SK-N-SH treated with all-trans-retinoic acid at 6 μM for 48 hours (cell line): Measurements from ENCODE around the gene EHD4.

Experiments
- ATAC-seq: fragments of 200-7000 bp; cut with Tn5 transposase; 3 replicates; pipeline ENCODE4 v1.9.1; 2020; ENCODE audit warnings: mild to moderate bottlenecking, moderate library complexity
- ARNTL ChIP-seq: fragments of 450-650 bp; formaldehyde crosslinking; IDR thresholded peaks from 2 replicates; pipeline ENCODE4 v1.5.0; 2020; ENCODE audit warnings: low read depth, mild to moderate bottlenecking, moderate library complexity, borderline replicate concordance
- BACH2 ChIP-seq: fragments of 250-450 bp; sonication (Bioruptor Pico); IDR thresholded peaks from 2 replicates; pipeline ENCODE4 v1.9.0; 2021; ENCODE audit warnings: mild to moderate bottlenecking, borderline replicate concordance
- CSDC2 ChIP-seq: fragments of 250-450 bp; sonication (Bioruptor Pico); IDR thresholded peaks from 2 replicates; pipeline ENCODE4 v1.5.0; 2020; ENCODE audit warnings: mild to moderate bottlenecking, moderate library complexity
- CSRNP3 ChIP-seq: fragments of 250-450 bp; sonication (Bioruptor Pico); IDR thresholded peaks from 2 replicates; pipeline ENCODE4 v1.5.1; 2021; ENCODE audit warnings: mild to moderate bottlenecking, moderate library complexity
- ESRRG ChIP-seq: fragments of 250-450 bp; sonication (Bioruptor Pico); IDR thresholded peaks from 2 replicates; pipeline ENCODE4 v1.6.1; 2021; ENCODE audit warnings: mild to moderate bottlenecking
- GLIS3 ChIP-seq: fragments of 250-450 bp; sonication (Bioruptor Pico); IDR thresholded peaks from 2 replicates; pipeline ENCODE4 v1.5.0; 2020; ENCODE audit warnings: mild to moderate bottlenecking, moderate library complexity
- ISL1 ChIP-seq: fragments of 250-450 bp; sonication (Bioruptor Pico); IDR thresholded peaks from 2 replicates; pipeline ENCODE4 v2.1.2; 2022; ENCODE audit warnings: mild to moderate bottlenecking, moderate library complexity
- OSR1 ChIP-seq: fragments of 250-450 bp; sonication (Bioruptor Pico); IDR thresholded peaks from 2 replicates; pipeline ENCODE4 v1.8.0; 2022; ENCODE audit warnings: moderate library complexity, mild to moderate bottlenecking, inconsistent platforms
- POU6F1 ChIP-seq: fragments of 250-450 bp; sonication (Bioruptor Pico); IDR thresholded peaks from 2 replicates; pipeline ENCODE4 v1.8.0; 2021; ENCODE audit warnings: low read depth, mild to moderate bottlenecking, moderate library complexity, borderline replicate concordance
- RARB ChIP-seq: fragments of 250-450 bp; sonication (Bioruptor Pico); IDR thresholded peaks from 2 replicates; pipeline ENCODE4 v1.8.0; 2021; ENCODE audit warnings: mild to moderate bottlenecking, moderate library complexity
- SNAI2 ChIP-seq: fragments of 250-450 bp; sonication (Bioruptor Pico); IDR thresholded peaks from 2 replicates; pipeline ENCODE4 v1.5.0; 2020; ENCODE audit warnings: mild to moderate bottlenecking, moderate library complexity
- TCF4 ChIP-seq: fragments of 250-450 bp; sonication (Bioruptor Pico); IDR thresholded peaks from 2 replicates; pipeline ENCODE4 v1.8.0; 2021; ENCODE audit warnings: mild to moderate bottlenecking, moderate library complexity, borderline replicate concordance
- TOX ChIP-seq: fragments of 250-450 bp; sonication (Bioruptor Pico); IDR thresholded peaks from 2 replicates; pipeline ENCODE4 v1.8.0; 2021; ENCODE audit warnings: mild to moderate bottlenecking, moderate library complexity, borderline replicate concordance
- ZC3H10 ChIP-seq: fragments of 250-450 bp; sonication (Bioruptor Pico); IDR thresholded peaks from 2 replicates; pipeline ENCODE4 v1.5.1; 2021; ENCODE audit warnings: mild to moderate bottlenecking, moderate library complexity
- ZFP3 ChIP-seq: fragments of 250-450 bp; sonication (Bioruptor Pico); IDR thresholded peaks from 2 replicates; pipeline ENCODE4 v1.5.0; 2020; ENCODE audit warnings: mild to moderate bottlenecking, moderate library complexity
- ZFP30 ChIP-seq: fragments of 450-650 bp; formaldehyde crosslinking; IDR thresholded peaks from 2 replicates; pipeline ENCODE4 v1.5.0; 2022; ENCODE audit warnings: mild to moderate bottlenecking, moderate library complexity
- ZNF565 ChIP-seq: fragments of 450-650 bp; formaldehyde crosslinking; conservative IDR thresholded peaks from 2 replicates; pipeline ENCODE4 v1.5.0; 2020; ENCODE audit warnings: low read depth, mild to moderate bottlenecking, moderate library complexity
- ZNF70 ChIP-seq: fragments of 450-650 bp; formaldehyde crosslinking; IDR thresholded peaks from 2 replicates; pipeline ENCODE4 v1.5.0; 2020; ENCODE audit warnings: mild to moderate bottlenecking, moderate library complexity
- TF ChIP-seq, protein P1 (sequence below): fragments of 250-450 bp; sonication (Bioruptor Pico); IDR thresholded peaks from 2 replicates; pipeline ENCODE4 v1.8.0; 2020; ENCODE audit warnings: mild to moderate bottlenecking, moderate library complexity, borderline replicate concordance
- TF ChIP-seq, protein P2 (sequence below): fragments of 250-450 bp; sonication (Bioruptor Pico); IDR thresholded peaks from 2 replicates; pipeline ENCODE4 v1.5.1; 2020; ENCODE audit warnings: low read depth, mild to moderate bottlenecking, moderate library complexity
- TF ChIP-seq, protein P3 (sequence below): fragments of 250-450 bp; sonication (Bioruptor Pico); IDR thresholded peaks from 2 replicates; pipeline ENCODE4 v1.5.0; 2020; ENCODE audit warnings: mild to moderate bottlenecking, moderate library complexity

Gene EHD4

GRCh38 chr15:41891226-41891625 lies 81.1 kb downstream of the EHD4 start:
- ATAC-seq: no peak
- TF ChIP-seq ZC3H10 (CRISPR knock-in tag) (no peak), TCF4 (CRISPR knock-in tag) (no peak), RARB (CRISPR knock-in tag) (no peak)
- TF ChIP-seq, protein P1, sequence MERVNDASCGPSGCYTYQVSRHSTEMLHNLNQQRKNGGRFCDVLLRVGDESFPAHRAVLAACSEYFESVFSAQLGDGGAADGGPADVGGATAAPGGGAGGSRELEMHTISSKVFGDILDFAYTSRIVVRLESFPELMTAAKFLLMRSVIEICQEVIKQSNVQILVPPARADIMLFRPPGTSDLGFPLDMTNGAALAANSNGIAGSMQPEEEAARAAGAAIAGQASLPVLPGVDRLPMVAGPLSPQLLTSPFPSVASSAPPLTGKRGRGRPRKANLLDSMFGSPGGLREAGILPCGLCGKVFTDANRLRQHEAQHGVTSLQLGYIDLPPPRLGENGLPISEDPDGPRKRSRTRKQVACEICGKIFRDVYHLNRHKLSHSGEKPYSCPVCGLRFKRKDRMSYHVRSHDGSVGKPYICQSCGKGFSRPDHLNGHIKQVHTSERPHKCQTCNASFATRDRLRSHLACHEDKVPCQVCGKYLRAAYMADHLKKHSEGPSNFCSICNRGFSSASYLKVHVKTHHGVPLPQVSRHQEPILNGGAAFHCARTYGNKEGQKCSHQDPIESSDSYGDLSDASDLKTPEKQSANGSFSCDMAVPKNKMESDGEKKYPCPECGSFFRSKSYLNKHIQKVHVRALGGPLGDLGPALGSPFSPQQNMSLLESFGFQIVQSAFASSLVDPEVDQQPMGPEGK: no peak

DNA sequence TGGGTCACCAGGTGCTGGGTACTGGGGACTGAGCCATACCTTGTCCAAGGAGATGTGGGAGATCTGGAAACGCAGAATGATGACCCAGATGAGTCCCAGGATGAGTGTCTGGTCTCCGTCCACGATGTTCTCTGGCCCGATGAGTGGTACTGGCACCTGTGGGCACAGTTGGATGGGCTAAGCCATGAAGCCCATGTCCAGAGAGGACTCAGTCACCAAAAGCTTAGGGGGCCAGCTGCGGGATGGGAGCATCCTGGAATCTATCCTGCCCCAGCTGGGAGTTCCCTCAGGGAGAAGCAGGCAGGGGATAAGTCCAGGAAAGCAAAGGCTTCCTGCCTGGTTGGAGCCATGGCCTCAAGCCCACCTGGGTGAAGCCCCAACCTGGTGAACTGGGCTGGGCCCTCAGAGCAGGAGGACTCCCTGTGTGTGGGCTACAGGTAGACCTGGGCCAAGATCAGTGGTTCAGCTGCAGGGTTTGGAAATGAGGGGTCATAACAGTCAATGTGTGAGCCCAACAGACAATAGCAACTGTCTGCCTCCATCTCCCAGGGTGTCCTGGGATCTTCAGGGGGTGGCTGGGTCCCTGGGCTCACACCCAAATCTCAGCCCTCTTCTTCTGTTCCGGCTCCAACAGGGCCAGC lies 82.2 kb downstream of the EHD4 start:
- no peak for ATAC-seq
- TF ChIP-seq OSR1 (CRISPR knock-in tag): no peak
- TF ChIP-seq, protein P2, sequence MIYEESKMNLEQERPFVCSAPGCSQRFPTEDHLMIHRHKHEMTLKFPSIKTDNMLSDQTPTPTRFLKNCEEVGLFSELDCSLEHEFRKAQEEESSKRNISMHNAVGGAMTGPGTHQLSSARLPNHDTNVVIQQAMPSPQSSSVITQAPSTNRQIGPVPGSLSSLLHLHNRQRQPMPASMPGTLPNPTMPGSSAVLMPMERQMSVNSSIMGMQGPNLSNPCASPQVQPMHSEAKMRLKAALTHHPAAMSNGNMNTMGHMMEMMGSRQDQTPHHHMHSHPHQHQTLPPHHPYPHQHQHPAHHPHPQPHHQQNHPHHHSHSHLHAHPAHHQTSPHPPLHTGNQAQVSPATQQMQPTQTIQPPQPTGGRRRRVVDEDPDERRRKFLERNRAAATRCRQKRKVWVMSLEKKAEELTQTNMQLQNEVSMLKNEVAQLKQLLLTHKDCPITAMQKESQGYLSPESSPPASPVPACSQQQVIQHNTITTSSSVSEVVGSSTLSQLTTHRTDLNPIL (CRISPR knock-in tag): no peak

DNA sequence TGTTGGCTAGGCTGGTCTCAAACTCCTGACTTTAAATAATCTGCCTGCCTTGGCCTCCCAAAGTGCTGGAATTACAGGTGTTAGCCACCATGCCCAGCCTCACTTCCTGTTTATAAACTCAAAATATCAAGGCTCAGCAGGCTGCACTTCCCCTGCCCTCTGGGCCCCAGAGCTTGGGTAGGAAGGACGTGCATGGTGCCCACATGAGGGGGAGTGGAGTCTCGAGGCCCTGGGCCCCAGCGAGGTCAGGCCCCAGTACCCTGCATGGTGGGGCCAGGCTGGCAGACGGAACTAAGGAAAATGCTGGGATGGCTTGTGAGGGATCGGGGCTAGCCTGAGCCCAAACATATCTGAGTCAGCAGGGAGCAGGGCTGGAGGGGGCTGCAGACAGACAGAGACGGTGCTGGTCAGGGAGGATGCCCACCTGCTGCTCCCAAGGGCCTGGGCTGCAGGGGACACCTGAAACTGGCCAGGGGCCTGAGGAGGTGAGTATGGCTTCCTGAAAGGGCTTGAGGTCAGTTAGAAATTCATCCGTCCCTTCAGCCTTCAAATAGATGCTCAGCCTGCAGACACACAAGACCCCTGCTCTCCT lies 83.6 kb downstream of the EHD4 start:
- TF ChIP-seq OSR1 (CRISPR knock-in tag) (no peak), POU6F1 (CRISPR knock-in tag) (no peak), ISL1 (CRISPR knock-in tag) (no peak), ZNF565 (CRISPR knock-in tag) (no peak), ZC3H10 (CRISPR knock-in tag) (no peak), CSRNP3 (no peak), ZNF70 (CRISPR knock-in tag) (no peak), TCF4 (CRISPR knock-in tag) (no peak), TOX (no peak), GLIS3 (no peak), SNAI2 (no peak), ARNTL (no peak), ESRRG (CRISPR knock-in tag) (no peak), BACH2 (CRISPR knock-in tag) (no peak), RARB (CRISPR knock-in tag) (no peak), ZFP3 (CRISPR knock-in tag) (no peak)
- TF ChIP-seq, protein P2 (CRISPR knock-in tag): no peak
- TF ChIP-seq, protein P1: no peak
- TF ChIP-seq, all 23 proteins: peak for 0
- no peak for ATAC-seq

GRCh38 chr15:41887893-41888292 lies 84.5 kb downstream of the EHD4 start:
- ATAC-seq: no peak
- TF ChIP-seq ZNF565 (CRISPR knock-in tag) (no peak), ARNTL (no peak), POU6F1 (CRISPR knock-in tag) (no peak), ISL1 (CRISPR knock-in tag) (no peak), CSDC2 (CRISPR knock-in tag) (no peak), TCF4 (CRISPR knock-in tag) (no peak), ZFP30 (CRISPR knock-in tag) (no peak), ESRRG (CRISPR knock-in tag) (no peak), ZNF70 (CRISPR knock-in tag) (no peak)
- TF ChIP-seq, protein P3, sequence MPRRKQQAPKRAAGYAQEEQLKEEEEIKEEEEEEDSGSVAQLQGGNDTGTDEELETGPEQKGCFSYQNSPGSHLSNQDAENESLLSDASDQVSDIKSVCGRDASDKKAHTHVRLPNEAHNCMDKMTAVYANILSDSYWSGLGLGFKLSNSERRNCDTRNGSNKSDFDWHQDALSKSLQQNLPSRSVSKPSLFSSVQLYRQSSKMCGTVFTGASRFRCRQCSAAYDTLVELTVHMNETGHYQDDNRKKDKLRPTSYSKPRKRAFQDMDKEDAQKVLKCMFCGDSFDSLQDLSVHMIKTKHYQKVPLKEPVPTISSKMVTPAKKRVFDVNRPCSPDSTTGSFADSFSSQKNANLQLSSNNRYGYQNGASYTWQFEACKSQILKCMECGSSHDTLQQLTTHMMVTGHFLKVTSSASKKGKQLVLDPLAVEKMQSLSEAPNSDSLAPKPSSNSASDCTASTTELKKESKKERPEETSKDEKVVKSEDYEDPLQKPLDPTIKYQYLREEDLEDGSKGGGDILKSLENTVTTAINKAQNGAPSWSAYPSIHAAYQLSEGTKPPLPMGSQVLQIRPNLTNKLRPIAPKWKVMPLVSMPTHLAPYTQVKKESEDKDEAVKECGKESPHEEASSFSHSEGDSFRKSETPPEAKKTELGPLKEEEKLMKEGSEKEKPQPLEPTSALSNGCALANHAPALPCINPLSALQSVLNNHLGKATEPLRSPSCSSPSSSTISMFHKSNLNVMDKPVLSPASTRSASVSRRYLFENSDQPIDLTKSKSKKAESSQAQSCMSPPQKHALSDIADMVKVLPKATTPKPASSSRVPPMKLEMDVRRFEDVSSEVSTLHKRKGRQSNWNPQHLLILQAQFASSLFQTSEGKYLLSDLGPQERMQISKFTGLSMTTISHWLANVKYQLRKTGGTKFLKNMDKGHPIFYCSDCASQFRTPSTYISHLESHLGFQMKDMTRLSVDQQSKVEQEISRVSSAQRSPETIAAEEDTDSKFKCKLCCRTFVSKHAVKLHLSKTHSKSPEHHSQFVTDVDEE (CRISPR knock-in tag): no peak
